ENCODE results near the gene KLHL17. TPM values are rescaled to one million over a fixed set of nuclear protein-coding genes. Genes with fewer than 3 reads are reported as not detected.
A peak's percentile ranks its signal among the peaks of the same experiment; 100 is the strongest.

Gene KLHL17
- total and polyA plus RNA-seq, 2 donors = 4.5 to 12.0 TPM

- H3K4me3 ChIP-seq (ENCODE audit: low read depth, low read length) = no peak overlapping the region
- H3K36me3 ChIP-seq (ENCODE audit: insufficient read depth) = no peaks in the 10 kb centered on the region
- 74% methylated on average over 9 of the region's 9 CpGs for WGBS
- DNase-seq (ENCODE audit: extremely low spot score) = no peak
- no peaks in the 10 kb centered on the region for H3K4me1 ChIP-seq (ENCODE audit: insufficient read depth)
- H3K27ac ChIP-seq (ENCODE audit: low read depth) = no peak overlapping the region
These were observed 33.1 kb upstream of the KLHL17 start for GRCh38 chr1:927234-927633.

GRCh38 chr1:927748-928147 lies 32.6 kb upstream of the KLHL17 start:
- Histone ChIP-seq H3K36me3 (ENCODE audit: insufficient read depth) (no peaks in the 10 kb centered on the region), H3K4me1 (ENCODE audit: insufficient read depth) (no peaks in the 10 kb centered on the region), H3K4me3 (ENCODE audit: low read depth, low read length) (no peak overlapping the region), H3K27ac (ENCODE audit: low read depth) (no peak overlapping the region)
- WGBS = 62% methylated on average over 10 of the region's 10 CpGs
- DNase-seq (ENCODE audit: extremely low spot score) = no peak

- no peak overlapping the region for H3K4me3 ChIP-seq (ENCODE audit: low read depth, low read length)
- no peaks in the 10 kb centered on the region for H3K36me3 ChIP-seq (ENCODE audit: insufficient read depth)
- 86% methylated on average over 40 of the region's 40 CpGs for WGBS
These were observed 31.3 kb upstream of the KLHL17 start for GRCh38 chr1:928825-929661.

GRCh38 chr1:929712-930632 lies 30.4 kb upstream of the KLHL17 start:
- WGBS = 92% methylated on average over 40 of the region's 40 CpGs
- DNase-seq (ENCODE audit: extremely low spot score) = no peak
- H3K4me1 ChIP-seq (ENCODE audit: insufficient read depth) = no peaks in the 10 kb centered on the region
- H3K27ac ChIP-seq (ENCODE audit: low read depth) = no peak overlapping the region
- H3K36me3 ChIP-seq (ENCODE audit: insufficient read depth) = no peaks in the 10 kb centered on the region
- H3K4me3 ChIP-seq (ENCODE audit: low read depth, low read length) = no peak overlapping the region

More at GRCh38 chr1:928825-929661, 31.3 kb upstream of the KLHL17 start:
- H3K4me1 ChIP-seq (ENCODE audit: insufficient read depth) = no peaks in the 10 kb centered on the region
- H3K27ac ChIP-seq (ENCODE audit: low read depth) = no peak overlapping the region
- DNase-seq (ENCODE audit: extremely low spot score) = no peak

- no peak for DNase-seq (ENCODE audit: extremely low spot score)
- no peak overlapping the region for H3K27ac ChIP-seq (ENCODE audit: low read depth)
These were observed 29.7 kb upstream of the KLHL17 start for GRCh38 chr1:930633-931138.

GRCh38 chr1:931380-932172 lies 28.8 kb upstream of the KLHL17 start:
- H3K4me3 ChIP-seq (ENCODE audit: low read depth, low read length) = no peak overlapping the region
- no peaks in the 10 kb centered on the region for H3K4me1 ChIP-seq (ENCODE audit: insufficient read depth)
- H3K36me3 ChIP-seq (ENCODE audit: insufficient read depth) = no peaks in the 10 kb centered on the region
- no peak overlapping the region for H3K27ac ChIP-seq (ENCODE audit: low read depth)
- no peak for DNase-seq (ENCODE audit: extremely low spot score)
- 65% methylated on average over 15 of the region's 15 CpGs for WGBS

More at GRCh38 chr1:930633-931138, 29.7 kb upstream of the KLHL17 start:
- Histone ChIP-seq H3K4me3 (ENCODE audit: low read depth, low read length) (no peak overlapping the region), H3K36me3 (ENCODE audit: insufficient read depth) (no peaks in the 10 kb centered on the region), H3K4me1 (ENCODE audit: insufficient read depth) (no peaks in the 10 kb centered on the region)
- WGBS = 78% methylated on average over 18 of the region's 18 CpGs

- Histone ChIP-seq H3K4me1 (ENCODE audit: insufficient read depth) (no peaks in the 10 kb centered on the region), H3K4me3 (ENCODE audit: low read depth, low read length) (no peak overlapping the region)
- WGBS = 82% methylated on average over 16 of the region's 16 CpGs
These were observed 28.2 kb upstream of the KLHL17 start for GRCh38 chr1:932173-932510.

GRCh38 chr1:932776-933602 lies 27.4 kb upstream of the KLHL17 start:
- H3K36me3 ChIP-seq (ENCODE audit: insufficient read depth) = no peaks in the 10 kb centered on the region
- DNase-seq (ENCODE audit: extremely low spot score) = no peak
- 80% methylated on average over 25 of the region's 25 CpGs for WGBS
- H3K4me3 ChIP-seq (ENCODE audit: low read depth, low read length) = no peak overlapping the region
- peak overlapping the region; percentile 43 for H3K27ac ChIP-seq (ENCODE audit: low read depth)
- H3K4me1 ChIP-seq (ENCODE audit: insufficient read depth) = no peaks in the 10 kb centered on the region

More at GRCh38 chr1:932173-932510, 28.2 kb upstream of the KLHL17 start:
- H3K36me3 ChIP-seq (ENCODE audit: insufficient read depth) = no peaks in the 10 kb centered on the region
- no peak overlapping the region for H3K27ac ChIP-seq (ENCODE audit: low read depth)
- DNase-seq (ENCODE audit: extremely low spot score) = no peak

GRCh38 chr1:933603-933940 lies 26.8 kb upstream of the KLHL17 start:
- no peak overlapping the region for H3K27ac ChIP-seq (ENCODE audit: low read depth)
- no peaks in the 10 kb centered on the region for H3K4me1 ChIP-seq (ENCODE audit: insufficient read depth)
- DNase-seq (ENCODE audit: extremely low spot score) = no peak
- 32% methylated on average over 10 of the region's 10 CpGs for WGBS
- no peaks in the 10 kb centered on the region for H3K36me3 ChIP-seq (ENCODE audit: insufficient read depth)
- no peak overlapping the region for H3K4me3 ChIP-seq (ENCODE audit: low read depth, low read length)

- WGBS = 36% methylated on average over 37 of the region's 37 CpGs
- H3K4me1 ChIP-seq (ENCODE audit: insufficient read depth) = no peaks in the 10 kb centered on the region
- no peak overlapping the region for H3K4me3 ChIP-seq (ENCODE audit: low read depth, low read length)
- no peak for DNase-seq (ENCODE audit: extremely low spot score)
- no peak overlapping the region for H3K27ac ChIP-seq (ENCODE audit: low read depth)
- H3K36me3 ChIP-seq (ENCODE audit: insufficient read depth) = no peaks in the 10 kb centered on the region
These were observed 25.2 kb upstream of the KLHL17 start for GRCh38 chr1:934991-935750.

- no peaks in the 10 kb centered on the region for H3K4me1 ChIP-seq (ENCODE audit: insufficient read depth)
- no peak overlapping the region for H3K4me3 ChIP-seq (ENCODE audit: low read depth, low read length)
- no peaks in the 10 kb centered on the region for H3K36me3 ChIP-seq (ENCODE audit: insufficient read depth)
- no peak for DNase-seq (ENCODE audit: extremely low spot score)
- 36% methylated on average over 30 of the region's 30 CpGs for WGBS
- no peak overlapping the region for H3K27ac ChIP-seq (ENCODE audit: low read depth)
These were observed 24.6 kb upstream of the KLHL17 start for GRCh38 chr1:935751-936231.

Measured in urinary bladder (tissue), 4 donors.